AG08396 (cell line): ENCODE results near the gene HIGD2A.
"Not testable (repeated sequence)": the region's sequence is repeated elsewhere in the genome, so short reads cannot be mapped to it uniquely, and the experiment has no call there.

Experiments
- DNase-seq: peaks from one replicate; pipeline ENCODE4 v3.0.0; 2012; ENCODE audit warnings: low spot score, mixed read lengths

HIGD2A gene

DNA sequence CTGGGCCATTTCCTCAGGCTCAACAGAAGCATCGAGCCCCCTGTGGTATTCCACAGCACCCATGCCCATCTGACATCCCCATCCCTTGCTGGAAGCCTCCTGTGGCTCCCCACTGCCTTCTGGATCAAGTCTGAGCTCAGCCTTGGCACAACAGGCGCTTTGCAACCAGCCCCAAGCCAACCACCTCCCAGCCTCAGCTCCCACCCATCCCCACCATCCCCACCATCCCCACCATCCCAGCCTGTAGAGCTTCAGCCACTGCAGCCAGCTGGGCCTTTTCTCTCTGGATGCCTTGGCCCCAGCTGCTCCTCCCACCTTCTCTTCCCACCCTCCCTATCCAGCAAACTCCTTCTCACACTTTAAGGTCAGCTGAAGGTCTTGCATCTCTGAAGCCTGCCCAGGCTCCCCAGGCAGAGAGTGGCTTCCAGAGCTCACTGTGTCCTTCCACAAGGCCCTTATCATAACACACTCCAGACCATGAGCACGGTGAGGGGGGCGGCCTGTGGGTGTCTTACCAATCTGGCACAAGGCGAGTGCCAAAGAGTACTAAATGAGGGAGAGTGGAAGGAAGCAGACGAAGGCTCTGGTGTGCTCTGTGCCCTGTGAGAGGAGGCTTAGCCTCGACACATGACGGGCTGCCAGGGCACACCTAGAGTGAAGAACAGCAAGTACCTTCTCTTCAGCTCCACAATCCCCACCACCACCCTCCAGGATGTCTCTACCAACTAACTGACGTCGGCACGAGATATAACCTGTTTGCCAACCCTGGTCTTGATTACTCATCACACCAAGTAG, 6.5 kb downstream of the HIGD2A start:
- peak; percentile 45 for DNase-seq

GRCh38 chr5:176396330-176396729, 7.8 kb downstream of the HIGD2A start:
- no peak for DNase-seq

- no peak for DNase-seq
Observed at GRCh38 chr5:176397736-176398420, 9.3 kb downstream of the HIGD2A start.

DNA sequence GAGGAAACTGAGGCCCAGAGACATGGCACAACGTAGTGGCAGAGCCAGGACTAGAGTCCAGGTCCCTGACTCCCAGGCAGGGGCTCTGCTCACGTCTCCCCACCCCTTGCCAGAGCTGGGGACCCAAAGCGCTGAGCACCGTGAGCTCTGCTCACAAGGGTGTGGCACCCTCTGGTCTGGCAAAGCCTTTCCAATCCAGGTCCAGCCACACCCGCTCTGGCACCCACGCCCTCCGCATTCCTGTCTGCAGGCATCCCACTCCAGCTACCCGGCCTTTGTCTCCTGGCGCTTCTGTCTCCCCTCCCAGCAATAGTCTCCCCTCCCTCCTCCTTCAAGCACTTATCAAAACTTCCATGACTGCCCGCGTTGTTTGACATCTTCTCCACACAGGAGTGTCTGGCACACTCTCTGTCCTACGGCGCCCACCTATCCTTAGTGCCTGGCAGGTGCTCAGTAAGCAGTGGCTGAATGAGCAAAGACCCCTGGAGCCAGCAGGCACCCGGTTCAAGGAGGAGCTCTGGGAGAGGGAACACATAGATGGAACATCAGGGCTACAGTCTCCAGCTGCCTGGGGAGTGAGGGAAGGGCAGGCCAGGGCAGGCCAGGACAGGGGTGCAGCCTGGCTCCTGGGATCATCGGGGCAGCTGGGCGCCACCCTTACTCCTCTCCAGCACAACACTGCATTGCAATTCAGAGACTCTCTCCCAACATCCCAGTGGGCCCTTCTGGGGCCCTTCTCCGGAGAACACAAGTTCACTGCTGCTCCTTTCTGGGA, 12.0 kb downstream of the HIGD2A start:
- no peak for DNase-seq

GRCh38 chr5:176401281-176402205, 13.0 kb downstream of the HIGD2A start:
- DNase-seq = no peak

- DNase-seq = no peak
Observed at GRCh38 chr5:176405656-176406435, 17.3 kb downstream of the HIGD2A start.

DNA sequence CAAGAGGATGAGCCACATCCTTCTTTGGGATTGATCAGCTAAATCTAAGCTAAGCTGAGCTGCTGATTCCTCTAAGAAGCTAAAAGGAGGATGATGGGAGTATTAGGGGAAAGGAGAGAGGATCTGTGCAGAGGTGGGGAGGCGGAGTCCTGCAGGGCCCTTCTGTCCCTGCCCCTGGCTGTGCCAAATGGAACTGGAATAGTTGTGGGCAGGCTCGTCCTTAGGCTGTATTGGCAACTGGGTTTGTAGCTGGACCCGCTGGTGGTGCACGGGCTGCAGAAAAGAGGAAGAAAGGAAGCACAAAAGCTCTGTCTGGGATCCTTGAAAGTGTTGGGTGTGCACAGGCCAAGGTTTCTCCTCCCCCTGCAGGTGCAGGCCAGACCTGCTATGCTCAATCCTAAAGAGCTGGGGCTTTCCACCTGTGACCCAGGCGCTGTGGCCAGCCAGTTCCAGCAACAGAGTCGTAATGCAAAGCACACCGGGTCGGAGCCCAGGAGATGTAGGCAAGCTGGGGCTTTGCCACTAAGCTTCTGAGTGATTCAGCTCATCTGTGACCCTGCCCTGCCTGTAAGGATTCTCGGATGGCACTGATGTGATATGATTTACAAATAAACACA, 18.0 kb downstream of the HIGD2A start:
- DNase-seq = no peak

DNA sequence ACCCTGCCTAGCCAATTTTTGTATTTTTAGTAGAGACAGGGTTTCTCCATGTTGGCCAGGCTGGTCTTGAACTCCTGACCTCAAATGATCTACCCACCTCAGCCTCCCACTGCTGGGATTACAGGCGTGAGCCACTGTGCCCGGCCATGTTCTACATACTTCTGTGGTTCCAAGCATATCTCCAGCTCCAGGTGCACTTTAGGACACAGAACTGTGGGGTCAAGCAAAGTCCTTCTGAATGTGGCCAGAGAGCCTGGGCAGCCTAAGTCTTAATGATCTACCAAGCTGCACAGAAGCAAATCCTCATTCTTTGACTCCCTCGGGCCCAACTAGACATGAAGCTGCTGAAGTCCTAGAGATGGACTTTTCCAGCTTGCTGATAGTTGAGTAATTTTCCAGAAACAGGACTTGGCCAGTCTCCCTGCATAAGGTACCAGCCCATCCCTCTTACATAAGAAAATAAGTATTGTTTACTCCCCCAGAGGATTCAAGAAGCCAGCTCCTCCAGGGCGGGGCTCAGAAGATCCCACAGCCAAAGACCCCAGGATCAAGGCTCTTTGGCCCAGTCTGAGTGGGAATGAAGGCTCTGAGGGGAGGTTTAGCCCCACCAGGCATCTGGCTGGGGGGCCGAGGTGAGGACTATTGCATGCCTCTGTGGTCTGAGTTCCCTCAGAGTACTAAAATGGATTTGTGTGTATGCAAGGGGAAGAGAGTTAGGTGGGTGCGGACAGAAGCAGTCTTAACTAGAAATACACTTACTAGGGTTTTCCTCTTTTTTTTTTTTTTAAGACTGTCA, 19.1 kb downstream of the HIGD2A start:
- DNase-seq = no peak

GRCh38 chr5:176408252-176408573, 19.7 kb downstream of the HIGD2A start:
- DNase-seq = not testable (repeated sequence)

- DNase-seq = no peak
Observed at GRCh38 chr5:176408590-176408989, 20.0 kb downstream of the HIGD2A start.

GRCh38 chr5:176409765-176410164, 21.2 kb downstream of the HIGD2A start:
- DNase-seq = no peak

GRCh38 chr5:176410486-176411180, 22.1 kb downstream of the HIGD2A start:
- no peak for DNase-seq

- no peak for DNase-seq
Observed at GRCh38 chr5:176412517-176413254, 24.1 kb downstream of the HIGD2A start.

- DNase-seq = peak; percentile 70
Observed at GRCh38 chr5:176413255-176413565, 24.7 kb downstream of the HIGD2A start.

- no peak for DNase-seq
Observed at GRCh38 chr5:176413709-176414191, 25.2 kb downstream of the HIGD2A start.

DNA sequence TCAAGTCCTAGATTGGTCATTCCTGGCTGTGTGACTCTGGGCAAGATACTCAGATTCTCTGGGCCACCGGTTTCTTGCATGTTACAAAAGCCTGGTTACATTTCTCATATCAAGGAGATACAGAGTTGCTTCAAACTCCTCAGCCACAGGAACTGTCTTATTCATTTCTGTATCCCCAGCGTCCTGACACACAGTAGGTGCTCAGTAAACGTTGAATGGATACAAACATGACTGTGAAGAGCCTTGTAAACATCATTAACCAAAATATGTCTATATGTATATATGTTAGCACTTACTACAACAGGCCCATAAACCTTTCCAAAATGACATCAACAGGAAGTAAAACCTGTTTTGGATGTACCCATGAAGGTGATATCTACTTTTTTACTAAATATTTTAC, 26.2 kb downstream of the HIGD2A start:
- DNase-seq = no peak

DNA sequence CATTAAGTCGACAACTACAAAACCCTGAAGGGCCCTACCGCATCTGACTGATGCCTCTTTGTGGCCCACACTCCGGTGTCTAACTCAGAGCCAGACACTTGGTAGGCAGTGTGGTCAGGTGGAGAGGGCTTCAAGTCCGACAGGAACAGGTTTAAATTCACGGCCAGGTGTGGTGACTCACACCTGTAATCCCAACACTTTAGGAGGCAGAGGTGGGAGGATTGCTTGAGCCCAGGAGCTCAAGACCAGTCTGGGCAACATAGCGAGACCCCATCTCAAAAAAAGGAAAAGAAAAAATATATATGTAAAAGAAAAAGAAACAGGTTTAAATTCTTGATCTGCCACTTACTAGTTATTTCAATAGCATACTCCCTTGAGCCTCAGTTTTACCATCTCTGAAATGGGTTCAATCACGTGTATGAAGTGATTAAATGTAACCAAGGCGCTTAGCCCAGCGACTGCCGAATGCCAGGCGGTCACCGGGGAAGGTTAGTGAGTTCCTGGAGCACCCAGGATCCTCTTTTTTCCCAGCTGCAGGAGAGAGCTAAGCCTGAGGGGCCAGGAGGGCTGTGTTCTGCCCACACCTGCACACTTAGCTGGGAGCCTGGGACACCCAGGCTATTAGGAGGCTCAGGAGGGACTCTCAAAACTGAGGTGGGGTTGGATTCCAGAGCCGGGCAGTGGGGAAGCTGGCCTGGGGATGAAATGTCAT, 26.8 kb downstream of the HIGD2A start:
- no peak for DNase-seq
